ENCODE measurements around the gene GCH1. TPM values are rescaled to one million over a fixed set of nuclear protein-coding genes. Genes with fewer than 3 reads are reported as not detected.

The GCH1 gene, protein sequence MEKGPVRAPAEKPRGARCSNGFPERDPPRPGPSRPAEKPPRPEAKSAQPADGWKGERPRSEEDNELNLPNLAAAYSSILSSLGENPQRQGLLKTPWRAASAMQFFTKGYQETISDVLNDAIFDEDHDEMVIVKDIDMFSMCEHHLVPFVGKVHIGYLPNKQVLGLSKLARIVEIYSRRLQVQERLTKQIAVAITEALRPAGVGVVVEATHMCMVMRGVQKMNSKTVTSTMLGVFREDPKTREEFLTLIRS
- 51.4 and 52.5 TPM in 2 replicates for total RNA-seq

DNA sequence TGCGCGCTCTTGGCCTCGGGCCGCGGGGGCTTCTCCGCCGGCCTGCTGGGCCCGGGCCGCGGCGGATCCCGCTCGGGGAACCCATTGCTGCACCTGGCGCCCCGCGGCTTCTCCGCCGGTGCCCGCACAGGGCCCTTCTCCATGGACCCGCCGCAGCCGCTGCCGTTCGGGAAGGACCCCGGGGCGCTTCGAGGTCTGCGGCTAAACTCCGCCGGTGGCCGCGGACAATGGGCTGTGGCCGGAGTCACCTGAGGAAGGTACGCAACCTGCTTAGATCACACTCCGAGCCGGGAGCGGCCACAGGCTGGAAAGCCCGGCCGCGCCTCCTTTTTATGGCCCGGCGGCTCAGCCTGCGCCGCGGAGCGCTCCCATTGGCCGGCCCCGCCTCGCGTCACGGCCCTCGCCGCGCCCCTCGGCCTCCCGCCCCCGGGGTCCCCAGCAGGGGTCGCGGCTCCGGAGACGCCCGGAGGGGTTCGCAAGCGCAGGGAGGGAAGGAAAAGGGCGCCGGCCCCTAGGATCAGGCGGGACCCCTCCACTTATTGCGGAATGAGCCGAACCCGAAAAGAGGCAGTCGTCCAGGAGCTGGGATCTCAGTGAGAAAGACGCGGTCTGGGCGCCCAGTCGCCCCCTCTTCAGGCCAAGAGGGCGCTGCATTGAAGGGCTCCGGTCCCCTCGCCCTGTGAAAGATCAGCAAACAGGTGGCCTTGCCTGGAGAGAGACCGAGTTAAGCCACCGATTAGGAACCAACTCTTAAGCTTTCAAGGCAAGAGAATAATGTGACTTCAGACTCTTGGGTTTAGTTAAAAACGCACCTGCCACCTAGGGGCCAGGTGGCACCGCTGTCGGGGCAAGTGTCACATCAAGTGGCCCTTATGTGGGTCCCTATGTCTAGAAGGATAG is at the start of gene GCH1:
Gene GCH1, minus strand, starts transcription at position 306 of the 900 bp plus-strand sequence. Its CDS starts 163 bp downstream, at position 143.
- intact Hi-C loops (cut with micrococcal nuclease) = loop anchor here (1.0 to 5.0 kb wide), 6 partner anchors 9 to 465 kb away; partner anchors contain the start of genes MAPK1IP1L, SOCS4 and WDHD1
- peak; percentile 75 for DNase-seq (ENCODE audit: low spot score)
- Mint-ChIP-seq H3K4me3 (ENCODE audit: low read depth) (peak within 1 kb of the TSS; percentile 85), H3K36me3 (ENCODE audit: low read depth) (peaks cover 20% of the 10 kb centered on the region), H3K9me3 (no peaks in the 10 kb centered on the region), H3K4me1 (ENCODE audit: low read depth) (peaks cover 40% of the 10 kb centered on the region), H3K27me3 (ENCODE audit: low read depth) (no peaks in the 10 kb centered on the region), H3K27ac (peak within 1 kb of the TSS; percentile 81)

DNA sequence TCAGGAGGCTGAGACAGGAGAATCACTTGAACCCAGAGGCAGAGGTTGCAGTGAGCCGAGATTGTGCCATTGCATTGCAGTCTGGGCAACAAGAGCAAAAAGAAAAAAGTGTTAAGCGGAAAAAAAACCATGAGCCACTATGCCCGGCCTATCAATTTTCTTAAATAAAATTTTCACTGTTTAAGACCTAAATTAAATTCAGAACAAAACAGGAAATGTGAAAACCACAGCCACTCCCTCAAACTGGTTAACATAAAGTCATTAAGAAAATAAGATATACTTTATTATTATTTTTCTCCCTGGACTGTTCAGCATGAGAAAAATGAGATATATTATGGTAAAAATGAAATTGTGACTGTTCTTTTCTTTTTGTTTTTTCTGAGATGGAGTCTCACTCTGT is 44.6 kb upstream of the GCH1 start:
- Mint-ChIP-seq H3K27me3 (ENCODE audit: low read depth) (no peaks in the 10 kb centered on the region), H3K4me3 (ENCODE audit: low read depth) (no peak overlapping the region), H3K9me3 (no peaks in the 10 kb centered on the region), H3K27ac (no peak overlapping the region), H3K4me1 (ENCODE audit: low read depth) (peaks cover 2% of the 10 kb centered on the region), H3K36me3 (ENCODE audit: low read depth) (peaks cover 70% of the 10 kb centered on the region)
- intact Hi-C loops (cut with micrococcal nuclease) = no loop called here
- no peak for DNase-seq (ENCODE audit: low spot score)

DNA sequence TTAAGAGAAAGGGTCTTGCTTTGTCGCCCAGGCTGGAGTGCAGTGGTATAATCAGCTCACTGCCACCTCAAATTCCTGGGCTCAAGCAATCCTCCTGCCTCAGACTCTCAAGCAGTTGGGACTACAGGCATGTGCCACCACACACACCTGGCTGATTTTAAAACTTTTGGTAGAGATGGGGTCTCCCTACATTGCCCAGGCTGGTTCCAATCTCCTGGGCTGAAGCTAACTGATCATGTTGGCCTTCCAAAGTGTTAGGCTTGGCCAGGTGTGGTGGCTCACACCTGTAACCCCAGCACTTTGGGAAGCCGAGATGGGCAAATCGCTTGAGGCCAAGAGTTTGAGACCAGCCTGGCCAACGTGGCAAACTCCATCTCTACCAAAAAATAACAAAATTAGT is 43.9 kb upstream of the GCH1 start:
- no peak overlapping the region for H3K27ac Mint-ChIP-seq
- no peak for DNase-seq (ENCODE audit: low spot score)
- H3K9me3 Mint-ChIP-seq = no peaks in the 10 kb centered on the region
- H3K4me1 Mint-ChIP-seq (ENCODE audit: low read depth) = peaks cover 2% of the 10 kb centered on the region
- no peak overlapping the region for H3K4me3 Mint-ChIP-seq (ENCODE audit: low read depth)
- no peaks in the 10 kb centered on the region for H3K27me3 Mint-ChIP-seq (ENCODE audit: low read depth)
- peaks cover 65% of the 10 kb centered on the region for H3K36me3 Mint-ChIP-seq (ENCODE audit: low read depth)
- intact Hi-C loops (cut with micrococcal nuclease) = no loop called here

DNA sequence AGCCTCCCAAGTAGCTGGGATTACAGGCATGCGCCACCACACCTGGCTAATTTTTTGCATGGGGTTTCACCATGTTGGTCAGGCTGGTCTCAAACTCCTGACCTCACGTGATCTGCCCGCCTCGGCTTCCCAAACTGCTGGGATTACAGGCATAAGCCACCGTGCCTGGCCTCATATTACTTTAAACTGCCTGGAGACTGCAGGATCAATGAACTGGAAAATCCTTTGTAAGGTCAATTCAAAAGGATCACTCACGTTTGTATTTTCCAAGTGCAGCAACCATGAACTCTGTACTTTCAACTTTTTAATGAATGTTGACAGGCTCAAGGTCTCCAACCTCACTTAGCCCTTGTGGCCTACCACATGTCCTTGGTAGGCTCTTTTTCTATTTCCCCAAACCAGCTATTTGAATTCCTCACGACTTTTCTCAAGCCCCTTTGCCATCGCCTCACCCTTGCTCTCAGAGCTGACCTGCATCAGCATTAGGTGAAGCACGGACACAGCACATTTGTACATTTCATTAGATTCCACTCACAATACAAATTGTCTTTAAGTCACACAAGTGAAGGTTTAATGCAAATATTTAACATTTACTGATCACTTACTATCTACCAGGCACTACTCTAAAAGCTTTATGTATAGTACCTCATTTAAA is 42.2 kb upstream of the GCH1 start:
- intact Hi-C loops (cut with micrococcal nuclease) = no loop called here
- Mint-ChIP-seq H3K27ac (no peak overlapping the region), H3K4me1 (ENCODE audit: low read depth) (peaks cover 2% of the 10 kb centered on the region), H3K27me3 (ENCODE audit: low read depth) (no peaks in the 10 kb centered on the region), H3K4me3 (ENCODE audit: low read depth) (no peak overlapping the region), H3K9me3 (no peaks in the 10 kb centered on the region), H3K36me3 (ENCODE audit: low read depth) (peaks cover 65% of the 10 kb centered on the region)
- no peak for DNase-seq (ENCODE audit: low spot score)

DNA sequence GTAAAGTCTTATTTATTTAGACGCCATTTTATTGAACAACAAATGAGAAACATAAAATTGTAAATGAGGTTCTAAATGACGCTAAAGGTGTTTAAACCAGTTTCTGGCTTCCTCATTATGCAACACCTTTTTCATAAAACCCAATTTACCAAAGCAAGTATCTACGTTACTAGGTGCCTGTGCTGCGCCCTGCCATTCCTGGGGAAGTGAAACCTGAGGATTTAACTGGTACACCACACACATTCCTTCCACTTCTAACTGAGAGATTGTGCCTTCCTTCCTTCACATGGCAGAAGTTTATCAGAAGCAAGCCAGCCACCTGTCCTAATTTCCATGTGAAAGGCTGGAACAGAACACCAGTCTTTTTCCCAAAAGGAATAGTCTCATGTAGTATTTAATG is 40.3 kb upstream of the GCH1 start:
- no peak overlapping the region for H3K27ac Mint-ChIP-seq
- H3K9me3 Mint-ChIP-seq = no peaks in the 10 kb centered on the region
- peaks cover 50% of the 10 kb centered on the region for H3K36me3 Mint-ChIP-seq (ENCODE audit: low read depth)
- H3K4me3 Mint-ChIP-seq (ENCODE audit: low read depth) = no peak overlapping the region
- H3K27me3 Mint-ChIP-seq (ENCODE audit: low read depth) = no peaks in the 10 kb centered on the region
- intact Hi-C loops (cut with micrococcal nuclease) = no loop called here
- DNase-seq (ENCODE audit: low spot score) = no peak
- H3K4me1 Mint-ChIP-seq (ENCODE audit: low read depth) = peaks cover 2% of the 10 kb centered on the region

DNA sequence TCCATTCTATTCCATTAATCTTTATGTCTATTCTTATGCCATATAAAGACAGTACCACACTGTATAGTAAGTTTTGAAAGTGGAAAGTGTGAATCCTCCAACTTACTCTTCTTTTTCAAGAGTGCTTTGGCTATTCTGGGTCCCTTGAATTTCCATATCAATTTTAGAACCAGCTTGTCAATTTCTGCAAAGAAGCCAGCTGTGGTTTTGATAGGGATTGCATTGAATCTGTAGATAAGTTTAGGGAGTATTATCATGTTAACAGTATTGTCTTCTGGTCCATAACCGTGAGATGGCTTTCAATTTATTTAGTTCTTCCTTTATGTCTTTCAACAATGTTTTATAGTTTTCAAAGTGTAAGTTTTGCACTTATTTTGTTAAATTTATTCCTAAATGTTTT is 34.2 kb upstream of the GCH1 start:
- DNase-seq (ENCODE audit: low spot score) = no peak
- H3K27me3 Mint-ChIP-seq (ENCODE audit: low read depth) = no peaks in the 10 kb centered on the region
- peaks cover 12% of the 10 kb centered on the region for H3K36me3 Mint-ChIP-seq (ENCODE audit: low read depth)
- H3K4me1 Mint-ChIP-seq (ENCODE audit: low read depth) = no peaks in the 10 kb centered on the region
- no peak overlapping the region for H3K4me3 Mint-ChIP-seq (ENCODE audit: low read depth)
- no peaks in the 10 kb centered on the region for H3K9me3 Mint-ChIP-seq
- intact Hi-C loops (cut with micrococcal nuclease) = no loop called here
- no peak overlapping the region for H3K27ac Mint-ChIP-seq

DNA sequence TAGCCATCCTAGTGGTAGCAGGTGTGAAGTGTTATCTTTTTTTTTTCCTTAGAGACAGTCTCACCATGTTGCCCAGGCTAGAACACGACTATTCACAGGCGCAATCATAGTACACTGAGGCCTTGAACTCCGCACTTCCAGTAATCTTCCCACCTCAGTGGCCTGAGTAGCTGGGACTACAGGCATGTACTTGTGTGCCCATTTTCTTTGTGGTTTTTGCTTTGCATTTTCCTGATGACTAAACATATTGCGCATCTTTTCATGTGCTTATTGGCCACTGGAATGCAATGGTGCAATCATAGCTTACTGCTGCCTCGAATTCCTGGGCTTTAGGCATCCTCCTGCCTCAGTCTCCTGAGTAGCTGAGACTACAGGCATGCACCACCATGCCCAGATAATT is 33.3 kb upstream of the GCH1 start:
- no peak for DNase-seq (ENCODE audit: low spot score)
- H3K4me1 Mint-ChIP-seq (ENCODE audit: low read depth) = peaks cover 8% of the 10 kb centered on the region
- H3K36me3 Mint-ChIP-seq (ENCODE audit: low read depth) = peaks cover 11% of the 10 kb centered on the region
- intact Hi-C loops (cut with micrococcal nuclease) = no loop called here
- H3K27me3 Mint-ChIP-seq (ENCODE audit: low read depth) = no peaks in the 10 kb centered on the region
- no peak overlapping the region for H3K4me3 Mint-ChIP-seq (ENCODE audit: low read depth)
- H3K27ac Mint-ChIP-seq = no peak overlapping the region
- no peaks in the 10 kb centered on the region for H3K9me3 Mint-ChIP-seq

DNA sequence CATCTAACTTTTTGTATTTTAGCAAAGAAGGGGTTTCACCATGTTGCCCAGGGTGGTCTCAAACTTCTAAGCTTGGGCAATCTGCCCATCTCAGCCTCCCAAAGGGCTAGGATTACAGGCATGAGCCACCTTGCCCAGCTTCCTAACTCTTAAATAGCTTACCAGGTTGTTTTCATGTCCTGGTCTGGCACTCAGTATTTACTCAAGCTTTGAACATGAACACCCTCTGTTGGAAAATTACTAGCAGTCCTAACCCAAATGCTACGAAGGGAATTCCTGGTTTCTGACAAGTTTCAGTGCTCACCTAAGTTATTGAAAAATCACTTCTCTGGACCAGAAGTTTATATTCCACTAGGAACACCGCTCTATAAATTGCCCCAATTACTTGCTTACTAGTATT is 32.5 kb upstream of the GCH1 start:
- Mint-ChIP-seq H3K27me3 (ENCODE audit: low read depth) (no peaks in the 10 kb centered on the region), H3K4me1 (ENCODE audit: low read depth) (peaks cover 8% of the 10 kb centered on the region), H3K27ac (no peak overlapping the region), H3K4me3 (ENCODE audit: low read depth) (no peak overlapping the region), H3K36me3 (ENCODE audit: low read depth) (peaks cover 4% of the 10 kb centered on the region), H3K9me3 (no peaks in the 10 kb centered on the region)
- intact Hi-C loops (cut with micrococcal nuclease) = no loop called here
- no peak for DNase-seq (ENCODE audit: low spot score)

DNA sequence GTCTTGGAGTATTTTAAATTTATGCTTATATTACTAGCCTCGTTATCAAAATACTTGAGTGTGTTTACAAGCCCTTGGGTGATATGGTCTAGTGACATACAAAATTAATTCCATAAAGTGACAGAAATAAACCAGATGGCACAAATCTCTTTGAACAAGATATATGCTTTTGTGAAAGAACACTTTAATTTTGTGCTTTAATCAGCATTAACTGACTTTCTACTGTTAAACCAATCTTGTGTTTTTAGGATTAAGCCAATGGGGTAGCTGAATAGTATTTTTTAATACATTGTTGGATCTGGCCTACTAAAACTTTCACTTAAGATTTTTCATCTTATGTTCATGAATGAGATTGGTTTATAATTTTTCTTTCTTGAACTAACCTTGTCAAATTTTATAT is 30.4 kb upstream of the GCH1 start:
- intact Hi-C loops (cut with micrococcal nuclease) = no loop called here
- no peak for DNase-seq (ENCODE audit: low spot score)
- Mint-ChIP-seq H3K36me3 (ENCODE audit: low read depth) (no peaks in the 10 kb centered on the region), H3K4me3 (ENCODE audit: low read depth) (no peak overlapping the region), H3K4me1 (ENCODE audit: low read depth) (peaks cover 8% of the 10 kb centered on the region), H3K27ac (no peak overlapping the region), H3K9me3 (no peaks in the 10 kb centered on the region), H3K27me3 (ENCODE audit: low read depth) (no peaks in the 10 kb centered on the region)

DNA sequence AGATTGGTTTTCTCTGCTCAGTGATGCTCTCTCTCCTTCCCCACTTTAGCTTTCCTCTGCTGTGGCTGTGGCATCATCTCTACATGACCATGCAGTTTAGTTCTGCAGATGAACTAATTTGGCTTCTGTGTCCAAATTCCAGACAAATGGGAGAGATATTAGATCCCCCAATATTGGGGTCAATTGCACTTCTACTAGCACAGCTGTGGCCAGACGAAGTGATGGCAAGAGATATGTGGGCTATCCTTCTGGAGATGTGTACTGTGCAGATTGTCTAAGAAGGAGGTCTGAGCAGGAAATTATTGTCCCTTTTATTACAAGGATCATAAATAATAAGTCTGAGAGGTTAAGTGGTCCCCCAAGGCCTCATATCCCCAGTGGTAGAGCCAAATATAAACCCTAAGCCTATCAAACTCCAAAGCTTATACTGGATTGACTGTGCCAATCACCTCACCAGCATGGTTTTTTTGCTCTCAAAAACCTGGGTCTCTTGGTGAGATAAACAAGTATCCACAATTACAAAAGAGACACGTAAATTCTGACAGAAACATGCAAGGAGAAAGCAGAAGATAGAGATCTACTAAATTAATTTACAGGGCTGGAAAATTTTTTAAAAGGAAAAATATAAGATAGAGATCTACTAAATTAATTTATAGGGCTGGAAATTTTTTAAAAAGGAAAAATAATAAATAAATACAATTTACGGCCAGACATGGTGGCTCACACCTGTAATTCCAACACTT is 29.1 kb upstream of the GCH1 start:
- no peaks in the 10 kb centered on the region for H3K36me3 Mint-ChIP-seq (ENCODE audit: low read depth)
- H3K27ac Mint-ChIP-seq = no peak overlapping the region
- intact Hi-C loops (cut with micrococcal nuclease) = no loop called here
- peaks cover 11% of the 10 kb centered on the region for H3K4me1 Mint-ChIP-seq (ENCODE audit: low read depth)
- no peak for DNase-seq (ENCODE audit: low spot score)
- H3K4me3 Mint-ChIP-seq (ENCODE audit: low read depth) = no peak overlapping the region
- no peaks in the 10 kb centered on the region for H3K27me3 Mint-ChIP-seq (ENCODE audit: low read depth)
- no peaks in the 10 kb centered on the region for H3K9me3 Mint-ChIP-seq

DNA sequence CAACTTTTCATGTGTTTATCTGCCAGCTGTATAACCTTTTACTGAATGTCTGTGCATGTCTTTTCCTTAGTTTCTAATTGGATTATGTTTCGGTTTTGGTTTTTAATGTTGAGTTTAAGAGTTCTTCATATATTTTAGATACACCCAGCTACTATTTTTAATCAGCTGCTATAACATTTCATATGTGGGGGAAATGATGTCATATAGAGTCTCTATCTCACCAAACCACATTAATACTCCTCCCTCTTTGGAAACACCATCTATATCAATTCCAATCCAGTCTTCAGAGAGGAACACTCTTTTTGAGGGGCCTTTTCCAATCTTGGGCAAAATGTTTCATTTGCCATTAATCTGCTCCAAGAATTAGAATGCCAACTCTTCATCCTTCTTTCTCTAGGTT is 28.5 kb upstream of the GCH1 start:
- intact Hi-C loops (cut with micrococcal nuclease) = no loop called here
- Mint-ChIP-seq H3K36me3 (ENCODE audit: low read depth) (no peaks in the 10 kb centered on the region), H3K27me3 (ENCODE audit: low read depth) (no peaks in the 10 kb centered on the region), H3K27ac (no peak overlapping the region), H3K4me1 (ENCODE audit: low read depth) (peaks cover 11% of the 10 kb centered on the region), H3K9me3 (no peaks in the 10 kb centered on the region), H3K4me3 (ENCODE audit: low read depth) (no peak overlapping the region)
- no peak for DNase-seq (ENCODE audit: low spot score)

DNA sequence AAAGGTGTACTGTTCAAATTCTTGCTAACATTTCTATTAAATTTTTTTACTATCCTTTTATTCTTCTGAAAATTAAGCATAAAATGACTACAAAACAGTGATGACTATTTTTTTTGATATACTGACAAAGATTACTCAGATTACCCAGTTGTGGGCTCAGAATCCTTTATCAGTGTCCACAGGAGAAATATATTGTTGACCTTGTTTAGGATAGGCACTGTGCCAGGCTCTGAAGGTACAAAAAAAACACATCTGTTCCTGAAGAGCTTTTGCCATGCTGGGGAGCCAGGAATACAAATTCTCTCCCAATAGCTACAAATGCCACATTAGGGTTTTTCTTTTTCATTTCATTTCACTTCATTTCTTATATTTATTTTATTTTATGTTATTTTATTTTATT is 26.9 kb upstream of the GCH1 start:
- Mint-ChIP-seq H3K9me3 (no peaks in the 10 kb centered on the region), H3K4me1 (ENCODE audit: low read depth) (peaks cover 11% of the 10 kb centered on the region), H3K4me3 (ENCODE audit: low read depth) (no peak overlapping the region), H3K27ac (no peak overlapping the region), H3K36me3 (ENCODE audit: low read depth) (no peaks in the 10 kb centered on the region), H3K27me3 (ENCODE audit: low read depth) (no peaks in the 10 kb centered on the region)
- intact Hi-C loops (cut with micrococcal nuclease) = no loop called here
- DNase-seq (ENCODE audit: low spot score) = no peak

All from activated T-helper 2 cell treated with anti-CD3 and anti-CD28 coated beads, Interferon-gamma antibody, Interleukin-2, Interleukin-4, amounts not matched to agents 10 μg/mL and 5 μg/mL and 100 μg/mL, durations not matched to agents 14 hours and 24 hours and 36 hours (primary cell).